Measurements from ENCODE around the gene PLCH1.

- TF ChIP-seq POLR2AphosphoS2 (IDR thresholded peaks at IDR 0.05; ENCODE audit: low read length) (no peak), POLR2G (IDR thresholded peaks at IDR 0.05; ENCODE audit: low read depth, low read length) (no peak), ZNF280B (CRISPR knock-in tag; IDR thresholded peaks at IDR 0.05) (no peak), SP2 (IDR thresholded peaks at IDR 0.05; ENCODE audit: extremely low read depth, low read depth, low read length, poor library complexity, severe bottlenecking) (no peak), CTCF (IDR thresholded peaks at IDR 0.05 in 2 of 3, conservative IDR thresholded peaks at IDR 0.05 in 1 of 3; ENCODE audit: insufficient read depth in 2 of 3, low read depth in 1 of 3, low read length in 3 of 3) (no peak), FOXA1 (IDR thresholded peaks at IDR 0.05; ENCODE audit: borderline replicate concordance) (no peak), RBBP5 (IDR thresholded peaks at IDR 0.05; ENCODE audit: borderline replicate concordance, insufficient read depth, low read length, poor library complexity, severe bottlenecking) (no peak), CHD2 (IDR thresholded peaks at IDR 0.05; ENCODE audit: low read depth, low read length) (no peak), EZH2 (IDR thresholded peaks at IDR 0.05; ENCODE audit: borderline replicate concordance, low read depth, low read length) (no peak), NFE2 (IDR thresholded peaks at IDR 0.05; ENCODE audit: low read depth) (no peak)
Observed at GRCh38 chr3:155594526-155595187, 150.2 kb downstream of the PLCH1 start.

All from K562 (cell line).